ENCODE results near the gene GMPS.

Gene GMPS

GRCh38 chr3:155908086-155908485, 37.6 kb downstream of the GMPS start:
- Histone ChIP-seq H3K4me2 (ENCODE audit: low read length) (no peak overlapping the region), H3K9ac (ENCODE audit: low read depth, low read length) (no peak overlapping the region), H3K9me3 (replicated peaks; ENCODE audit: low read length) (no peaks in the 10 kb centered on the region), H3K27me3 (ENCODE audit: control insufficient read depth, insufficient read depth, low read length) (no peaks in the 10 kb centered on the region), H3K36me3 (ENCODE audit: insufficient read depth, low read length) (peaks cover 32% of the 10 kb centered on the region), H3K4me1 (ENCODE audit: control insufficient read depth, insufficient read depth, low read length) (peaks cover 6% of the 10 kb centered on the region), H3K4me3 (ENCODE audit: low read length) (no peak overlapping the region)

DNA sequence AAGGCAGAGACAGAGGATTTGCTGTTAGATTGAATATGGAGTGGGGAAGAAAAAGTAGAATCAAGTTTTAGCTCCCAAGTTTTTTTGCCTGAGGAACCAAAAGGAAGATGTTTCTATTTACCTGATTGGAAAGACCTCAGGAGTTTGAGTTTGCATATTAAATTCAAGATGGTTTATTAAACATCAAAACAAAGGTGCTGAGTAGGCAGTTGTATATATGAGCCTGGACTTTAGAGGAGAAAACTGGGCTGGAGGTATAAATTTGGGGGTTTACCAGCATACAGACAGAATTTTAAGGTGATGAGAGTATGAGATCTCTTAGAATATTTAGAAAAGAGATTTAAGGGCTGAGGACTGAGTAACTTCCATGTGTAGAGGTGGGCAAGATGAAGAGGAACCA, 38.2 kb downstream of the GMPS start:
- peaks cover 6% of the 10 kb centered on the region for H3K4me1 ChIP-seq (ENCODE audit: control insufficient read depth, insufficient read depth, low read length)
- H3K9ac ChIP-seq (ENCODE audit: low read depth, low read length): no peak overlapping the region
- H3K27me3 ChIP-seq (ENCODE audit: control insufficient read depth, insufficient read depth, low read length): no peaks in the 10 kb centered on the region
- H3K4me3 ChIP-seq (ENCODE audit: low read length): no peak overlapping the region
- no peak overlapping the region for H3K4me2 ChIP-seq (ENCODE audit: low read length)
- peaks cover 32% of the 10 kb centered on the region for H3K36me3 ChIP-seq (ENCODE audit: insufficient read depth, low read length)
- H3K9me3 ChIP-seq (replicated peaks; ENCODE audit: low read length): no peaks in the 10 kb centered on the region

DNA sequence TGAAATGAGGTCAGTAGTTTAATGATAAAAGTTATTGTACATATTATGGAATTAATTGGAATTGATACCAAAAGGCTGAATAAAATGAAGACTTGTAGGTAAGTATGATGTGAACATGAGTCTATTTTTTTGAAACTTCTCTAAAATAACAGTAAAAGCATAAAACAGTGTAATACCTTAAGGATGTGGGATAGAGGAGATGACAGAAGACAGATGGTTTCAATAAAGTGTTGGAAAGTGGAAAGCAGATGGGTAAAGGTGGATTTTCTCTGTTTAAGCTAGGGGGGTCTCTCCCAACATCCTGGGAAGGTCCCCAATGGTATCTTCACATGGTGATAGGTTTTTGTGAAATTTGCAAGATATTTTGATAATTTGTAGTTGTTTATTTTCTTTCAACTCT, 41.6 kb downstream of the GMPS start:
- H3K9ac ChIP-seq (ENCODE audit: low read depth, low read length): no peak overlapping the region
- H3K9me3 ChIP-seq (replicated peaks; ENCODE audit: low read length): no peaks in the 10 kb centered on the region
- peaks cover 38% of the 10 kb centered on the region for H3K36me3 ChIP-seq (ENCODE audit: insufficient read depth, low read length)
- no peaks in the 10 kb centered on the region for H3K27me3 ChIP-seq (ENCODE audit: control insufficient read depth, insufficient read depth, low read length)
- no peak overlapping the region for H3K4me3 ChIP-seq (ENCODE audit: low read length)
- no peak overlapping the region for H3K4me2 ChIP-seq (ENCODE audit: low read length)
- no peaks in the 10 kb centered on the region for H3K4me1 ChIP-seq (ENCODE audit: control insufficient read depth, insufficient read depth, low read length)

DNA sequence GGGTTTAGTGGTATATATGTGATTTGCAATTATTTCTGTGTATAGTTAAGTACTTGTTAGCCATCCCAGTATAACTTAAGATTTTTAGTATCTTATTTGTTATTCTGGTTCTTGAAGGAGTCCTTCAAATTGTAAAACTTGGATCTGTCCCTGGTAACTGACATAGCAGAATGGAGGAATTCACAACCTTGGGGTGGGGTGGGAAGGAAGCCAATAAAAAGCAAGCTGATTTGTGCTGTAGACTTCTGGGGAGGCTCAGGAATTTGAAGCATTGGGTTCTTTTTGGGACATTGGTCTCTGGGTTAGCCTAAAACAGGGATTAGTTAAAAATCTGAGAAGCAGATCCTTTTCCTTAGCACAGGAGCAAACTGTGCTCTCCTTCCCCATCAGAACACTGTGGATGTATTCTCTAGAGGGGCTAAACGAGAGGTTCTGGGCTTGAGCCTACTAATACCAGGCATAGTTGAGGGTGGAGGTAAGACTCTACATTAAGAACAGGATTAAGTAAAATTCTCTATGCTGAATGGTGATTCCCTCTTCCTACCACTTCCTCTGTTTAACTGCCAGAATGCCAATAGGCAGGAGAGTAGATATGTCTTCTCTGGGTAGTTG, 42.2 kb downstream of the GMPS start:
- no peak overlapping the region for H3K4me3 ChIP-seq (ENCODE audit: low read length)
- no peak overlapping the region for H3K4me2 ChIP-seq (ENCODE audit: low read length)

DNA sequence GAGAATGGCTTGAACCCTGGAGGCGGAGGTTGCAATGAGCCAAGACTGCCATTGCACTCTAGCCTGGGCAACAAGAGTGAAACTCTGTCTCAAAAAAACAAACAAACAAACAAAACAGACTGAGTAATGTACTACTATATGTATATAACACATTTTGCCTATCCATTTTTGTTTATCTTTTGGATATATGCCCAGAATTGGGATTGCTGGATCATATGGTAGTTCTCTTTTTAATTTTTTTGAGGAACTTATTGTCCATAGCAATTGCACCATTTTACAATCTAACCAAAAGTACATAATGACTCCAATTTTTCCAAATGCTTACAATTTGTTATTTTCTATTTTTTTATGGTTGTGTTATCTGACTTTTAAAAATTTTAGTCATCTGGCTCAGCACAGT, 47.3 kb downstream of the GMPS start:
- no peak overlapping the region for H3K4me2 ChIP-seq (ENCODE audit: low read length)
- no peaks in the 10 kb centered on the region for H3K9me3 ChIP-seq (replicated peaks; ENCODE audit: low read length)
- no peaks in the 10 kb centered on the region for H3K4me1 ChIP-seq (ENCODE audit: control insufficient read depth, insufficient read depth, low read length)
- H3K36me3 ChIP-seq (ENCODE audit: insufficient read depth, low read length): peaks cover 42% of the 10 kb centered on the region
- no peaks in the 10 kb centered on the region for H3K27me3 ChIP-seq (ENCODE audit: control insufficient read depth, insufficient read depth, low read length)
- H3K9ac ChIP-seq (ENCODE audit: low read depth, low read length): no peak overlapping the region
- H3K4me3 ChIP-seq (ENCODE audit: low read length): no peak overlapping the region

More for the DNA sequence above, 42.2 kb downstream of the GMPS start:
- Histone ChIP-seq H3K9me3 (replicated peaks; ENCODE audit: low read length) (no peaks in the 10 kb centered on the region), H3K27me3 (ENCODE audit: control insufficient read depth, insufficient read depth, low read length) (no peaks in the 10 kb centered on the region), H3K9ac (ENCODE audit: low read depth, low read length) (no peak overlapping the region), H3K4me1 (ENCODE audit: control insufficient read depth, insufficient read depth, low read length) (no peaks in the 10 kb centered on the region), H3K36me3 (ENCODE audit: insufficient read depth, low read length) (peaks cover 40% of the 10 kb centered on the region)

DNA sequence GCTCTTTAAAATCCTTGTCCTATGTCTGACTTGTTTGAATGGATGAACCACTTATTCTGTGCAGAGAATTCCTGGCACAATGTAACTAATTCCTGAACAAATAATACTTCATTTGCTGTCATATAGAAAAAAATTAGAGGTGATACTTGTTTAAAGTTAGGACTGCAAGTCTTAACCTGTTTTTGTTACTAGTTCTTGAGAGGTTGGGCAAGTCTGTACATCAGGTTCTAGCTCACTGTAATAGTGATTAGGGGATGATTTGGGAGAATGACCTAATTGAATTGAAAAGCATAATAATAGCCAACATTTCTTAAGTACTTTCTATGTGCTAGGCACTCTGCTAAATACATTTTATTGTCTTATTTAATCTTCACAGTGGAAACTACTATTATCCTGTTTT, 49.3 kb downstream of the GMPS start:
- Histone ChIP-seq H3K36me3 (ENCODE audit: insufficient read depth, low read length) (peaks cover 49% of the 10 kb centered on the region), H3K9ac (ENCODE audit: low read depth, low read length) (no peak overlapping the region), H3K9me3 (replicated peaks; ENCODE audit: low read length) (no peaks in the 10 kb centered on the region), H3K27me3 (ENCODE audit: control insufficient read depth, insufficient read depth, low read length) (no peaks in the 10 kb centered on the region), H3K4me1 (ENCODE audit: control insufficient read depth, insufficient read depth, low read length) (no peaks in the 10 kb centered on the region), H3K4me3 (ENCODE audit: low read length) (no peak overlapping the region), H3K4me2 (ENCODE audit: low read length) (no peak overlapping the region)

DNA sequence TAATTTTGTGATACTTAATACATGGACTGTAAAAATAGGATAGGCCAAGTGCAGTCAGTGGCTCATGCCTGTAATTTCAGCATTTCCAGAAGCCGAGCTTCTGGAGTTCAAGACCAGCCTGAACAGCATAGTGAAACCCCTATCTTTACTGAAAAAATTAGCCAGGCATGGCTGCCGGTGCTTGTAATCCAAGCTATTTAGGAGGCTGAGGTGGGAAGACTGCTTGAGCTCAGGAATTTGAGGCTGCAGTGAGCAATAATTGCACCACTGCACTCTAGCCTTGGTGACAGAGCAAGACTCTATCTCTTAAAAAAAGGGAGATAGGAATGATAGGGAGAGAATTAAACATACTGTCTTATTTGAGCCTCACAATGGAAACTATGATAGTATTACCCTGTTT, 51.0 kb downstream of the GMPS start:
- H3K4me2 ChIP-seq (ENCODE audit: low read length): no peak overlapping the region
- H3K9ac ChIP-seq (ENCODE audit: low read depth, low read length): no peak overlapping the region
- H3K4me3 ChIP-seq (ENCODE audit: low read length): no peak overlapping the region
- no peaks in the 10 kb centered on the region for H3K9me3 ChIP-seq (replicated peaks; ENCODE audit: low read length)
- no peaks in the 10 kb centered on the region for H3K4me1 ChIP-seq (ENCODE audit: control insufficient read depth, insufficient read depth, low read length)
- H3K36me3 ChIP-seq (ENCODE audit: insufficient read depth, low read length): peaks cover 55% of the 10 kb centered on the region
- no peaks in the 10 kb centered on the region for H3K27me3 ChIP-seq (ENCODE audit: control insufficient read depth, insufficient read depth, low read length)

DNA sequence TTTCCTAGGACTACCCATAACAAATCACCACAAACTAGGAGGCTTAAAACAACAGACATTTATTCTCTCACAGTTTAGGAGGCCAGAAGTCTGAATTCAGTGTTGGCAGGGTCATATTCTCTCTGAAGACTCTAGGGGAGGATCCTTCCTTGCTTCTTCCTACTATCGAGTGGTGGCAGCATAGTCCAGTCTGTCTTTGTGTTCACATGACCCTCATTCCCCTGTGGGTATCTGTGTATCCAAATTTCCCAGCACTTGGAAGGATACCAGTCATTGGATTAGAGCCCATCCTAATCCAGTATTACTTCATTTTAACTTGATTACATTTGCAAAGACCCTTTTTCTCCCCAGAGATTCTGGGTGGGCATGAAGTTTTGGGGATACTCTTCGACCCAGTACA, 63.8 kb downstream of the GMPS start:
- peaks cover 46% of the 10 kb centered on the region for H3K36me3 ChIP-seq (ENCODE audit: insufficient read depth, low read length)
- H3K4me2 ChIP-seq (ENCODE audit: low read length): no peak overlapping the region
- H3K4me3 ChIP-seq (ENCODE audit: low read length): no peak overlapping the region
- no peaks in the 10 kb centered on the region for H3K27me3 ChIP-seq (ENCODE audit: control insufficient read depth, insufficient read depth, low read length)
- H3K9ac ChIP-seq (ENCODE audit: low read depth, low read length): no peak overlapping the region
- H3K4me1 ChIP-seq (ENCODE audit: control insufficient read depth, insufficient read depth, low read length): no peaks in the 10 kb centered on the region
- H3K9me3 ChIP-seq (replicated peaks; ENCODE audit: low read length): no peaks in the 10 kb centered on the region

- peaks cover 52% of the 10 kb centered on the region for H3K36me3 ChIP-seq (ENCODE audit: insufficient read depth, low read length)
- H3K9ac ChIP-seq (ENCODE audit: low read depth, low read length): no peak overlapping the region
- no peak overlapping the region for H3K4me2 ChIP-seq (ENCODE audit: low read length)
- no peak overlapping the region for H3K4me3 ChIP-seq (ENCODE audit: low read length)
- no peaks in the 10 kb centered on the region for H3K9me3 ChIP-seq (replicated peaks; ENCODE audit: low read length)
- H3K4me1 ChIP-seq (ENCODE audit: control insufficient read depth, insufficient read depth, low read length): no peaks in the 10 kb centered on the region
- no peaks in the 10 kb centered on the region for H3K27me3 ChIP-seq (ENCODE audit: control insufficient read depth, insufficient read depth, low read length)
Observed at GRCh38 chr3:155938409-155938808, 68.0 kb downstream of the GMPS start.

DNA sequence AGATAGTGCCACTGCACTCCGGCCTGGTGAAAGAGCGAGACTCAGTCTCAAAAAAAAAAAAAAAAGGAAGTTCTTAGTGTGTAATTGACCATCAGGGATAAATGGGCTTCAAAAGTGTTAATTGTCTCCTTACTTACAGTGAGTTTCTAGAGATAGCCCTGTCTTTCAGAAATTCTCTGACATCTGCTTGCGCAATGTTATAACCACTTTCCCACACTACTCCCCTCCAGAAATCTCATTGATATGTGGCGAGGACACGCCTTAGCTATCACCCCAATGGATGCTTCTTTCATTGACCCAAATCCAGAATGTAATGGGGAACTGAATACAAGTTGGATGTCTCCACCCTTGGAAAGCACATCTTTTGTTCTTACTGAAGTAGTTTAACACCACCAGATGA, 70.9 kb downstream of the GMPS start:
- Histone ChIP-seq H3K4me1 (ENCODE audit: control insufficient read depth, insufficient read depth, low read length) (peaks cover 10% of the 10 kb centered on the region), H3K9ac (ENCODE audit: low read depth, low read length) (no peak overlapping the region), H3K4me3 (ENCODE audit: low read length) (no peak overlapping the region), H3K9me3 (replicated peaks; ENCODE audit: low read length) (no peaks in the 10 kb centered on the region), H3K4me2 (ENCODE audit: low read length) (no peak overlapping the region), H3K36me3 (ENCODE audit: insufficient read depth, low read length) (peaks cover 36% of the 10 kb centered on the region), H3K27me3 (ENCODE audit: control insufficient read depth, insufficient read depth, low read length) (no peaks in the 10 kb centered on the region)

- H3K4me1 ChIP-seq (ENCODE audit: control insufficient read depth, insufficient read depth, low read length): peaks cover 13% of the 10 kb centered on the region
- no peak overlapping the region for H3K9ac ChIP-seq (ENCODE audit: low read depth, low read length)
- H3K4me3 ChIP-seq (ENCODE audit: low read length): no peak overlapping the region
- peaks cover 16% of the 10 kb centered on the region for H3K36me3 ChIP-seq (ENCODE audit: insufficient read depth, low read length)
- H3K9me3 ChIP-seq (replicated peaks; ENCODE audit: low read length): no peaks in the 10 kb centered on the region
- no peaks in the 10 kb centered on the region for H3K27me3 ChIP-seq (ENCODE audit: control insufficient read depth, insufficient read depth, low read length)
- H3K4me2 ChIP-seq (ENCODE audit: low read length): no peak overlapping the region
Observed at GRCh38 chr3:155944081-155944480, 73.6 kb downstream of the GMPS start.

GRCh38 chr3:155946178-155946577, 75.7 kb downstream of the GMPS start:
- peak overlapping the region; percentile 44 for H3K4me2 ChIP-seq (ENCODE audit: low read length)
- peaks cover 3% of the 10 kb centered on the region for H3K36me3 ChIP-seq (ENCODE audit: insufficient read depth, low read length)
- H3K9ac ChIP-seq (ENCODE audit: low read depth, low read length): no peak overlapping the region
- H3K9me3 ChIP-seq (replicated peaks; ENCODE audit: low read length): no peaks in the 10 kb centered on the region
- H3K4me1 ChIP-seq (ENCODE audit: control insufficient read depth, insufficient read depth, low read length): peaks cover 13% of the 10 kb centered on the region
- no peaks in the 10 kb centered on the region for H3K27me3 ChIP-seq (ENCODE audit: control insufficient read depth, insufficient read depth, low read length)
- H3K4me3 ChIP-seq (ENCODE audit: low read length): no peak overlapping the region

All from skeletal muscle satellite cell (primary cell).